ENCODE measurements around the gene RTN4RL2. TPM values are rescaled to one million over a fixed set of nuclear protein-coding genes. Genes with fewer than 3 reads are reported as not detected.

Gene RTN4RL2
- total and polyA plus RNA-seq, 2 donors (not counting 3 experiments of a cell fraction or from before 2014, with no cell fraction given) = 0.35 to 1.3 TPM

DNA sequence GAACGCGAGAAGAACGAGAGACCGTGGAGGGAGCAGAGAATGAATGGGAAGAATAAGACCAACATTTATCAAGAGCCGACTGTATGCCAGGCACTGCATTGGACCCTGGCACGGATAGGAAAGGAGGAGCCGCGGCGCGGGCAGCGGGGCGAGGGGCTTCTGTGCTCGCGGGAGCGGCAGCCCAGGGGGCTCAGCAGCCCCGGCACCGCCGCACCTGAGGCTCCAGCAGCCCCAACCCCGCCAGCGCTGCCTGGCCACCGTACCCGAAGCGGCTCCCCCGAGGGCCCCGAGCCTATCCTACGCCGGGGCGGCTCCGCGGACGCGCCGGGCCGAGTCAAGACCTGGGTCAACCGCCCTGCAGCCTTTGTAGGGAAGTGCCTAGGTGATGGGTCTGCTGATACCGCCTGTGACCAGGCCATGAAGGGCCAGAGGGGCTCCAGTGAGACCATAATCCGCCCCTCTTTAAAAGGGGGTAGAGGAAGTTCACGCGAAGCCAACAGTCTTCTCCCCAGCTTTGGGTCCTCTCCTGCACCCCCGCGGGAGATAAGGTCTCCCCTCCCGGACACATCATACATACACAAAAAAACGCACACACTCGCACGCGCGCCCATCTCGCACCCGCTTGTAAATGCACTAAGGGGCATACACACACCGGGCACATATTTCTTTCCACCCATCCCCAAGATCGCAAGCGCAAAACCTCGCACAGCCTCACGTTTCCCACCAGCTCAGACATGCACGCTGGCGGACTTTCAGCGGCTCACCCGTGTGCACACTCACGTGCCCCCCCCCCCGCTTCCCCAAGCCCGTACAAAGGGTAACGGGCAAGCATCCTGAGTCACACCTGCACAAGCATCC, 935 bp upstream of the RTN4RL2 start:
- intact Hi-C loops (cut with micrococcal nuclease) = loop anchor here (5.0 kb wide), 1 partner anchor 52 kb away; no protein-coding TSS in a partner anchor

More for the DNA sequence above, 935 bp upstream of the RTN4RL2 start:
- TF ChIP-seq, protein P1, sequence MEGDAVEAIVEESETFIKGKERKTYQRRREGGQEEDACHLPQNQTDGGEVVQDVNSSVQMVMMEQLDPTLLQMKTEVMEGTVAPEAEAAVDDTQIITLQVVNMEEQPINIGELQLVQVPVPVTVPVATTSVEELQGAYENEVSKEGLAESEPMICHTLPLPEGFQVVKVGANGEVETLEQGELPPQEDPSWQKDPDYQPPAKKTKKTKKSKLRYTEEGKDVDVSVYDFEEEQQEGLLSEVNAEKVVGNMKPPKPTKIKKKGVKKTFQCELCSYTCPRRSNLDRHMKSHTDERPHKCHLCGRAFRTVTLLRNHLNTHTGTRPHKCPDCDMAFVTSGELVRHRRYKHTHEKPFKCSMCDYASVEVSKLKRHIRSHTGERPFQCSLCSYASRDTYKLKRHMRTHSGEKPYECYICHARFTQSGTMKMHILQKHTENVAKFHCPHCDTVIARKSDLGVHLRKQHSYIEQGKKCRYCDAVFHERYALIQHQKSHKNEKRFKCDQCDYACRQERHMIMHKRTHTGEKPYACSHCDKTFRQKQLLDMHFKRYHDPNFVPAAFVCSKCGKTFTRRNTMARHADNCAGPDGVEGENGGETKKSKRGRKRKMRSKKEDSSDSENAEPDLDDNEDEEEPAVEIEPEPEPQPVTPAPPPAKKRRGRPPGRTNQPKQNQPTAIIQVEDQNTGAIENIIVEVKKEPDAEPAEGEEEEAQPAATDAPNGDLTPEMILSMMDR (IDR thresholded peaks at IDR 0.05; ENCODE audit: extremely low read depth in 1 of 2, insufficient read depth in 1 of 2, low read depth in 1 of 2, low read length in 2 of 2) = no peak
- peak; percentile 97 for TF ChIP-seq EZH2 (IDR thresholded peaks at IDR 0.05; ENCODE audit: borderline replicate concordance, low read depth, low read length, severe bottlenecking)
- H3K27me3 ChIP-seq (ENCODE audit: control insufficient read depth in 2 of 2, insufficient read depth in 2 of 2, low read length in 2 of 2) = peaks cover 34 to 39% of the 10 kb centered on the region in 2 experiments
- H3K4me3 ChIP-seq (replicated peaks in 1 of 3; ENCODE audit: insufficient read depth in 1 of 3, low read depth in 1 of 3, low read length in 3 of 3) = no peak overlapping the region
- FAIRE-seq = peak; percentile 12
- no TSS peak for BruUV-seq (replicated peaks)
- ChIA-PET POLR2A (interaction anchor here (0.5 to 0.7 kb wide), 2 partner anchors 149 to 182 kb away, joined by 3 to 4 read pairs; no protein-coding TSS in a partner anchor), CTCF (interaction anchor here (0.6 to 5.6 kb wide), 53 partner anchors 8 to 1065 kb away, joined by 3 to 152 read pairs (median 6); partner anchors contain the start of genes SLC43A1, SLC43A3 and TIMM10)
- no peaks in the 10 kb centered on the region for H4K20me1 ChIP-seq (replicated peaks; ENCODE audit: control insufficient read depth, extremely low read depth, insufficient read depth, low read length)
- no peaks in the 10 kb centered on the region for H3K36me3 ChIP-seq (ENCODE audit: control insufficient read depth in 2 of 2, extremely low read depth in 1 of 2, insufficient read depth in 2 of 2, low read length in 2 of 2)
- H3K79me2 ChIP-seq (ENCODE audit: control insufficient read depth, insufficient read depth, low read length) = no peaks in the 10 kb centered on the region
- peaks cover 14% of the 10 kb centered on the region for H3K4me1 ChIP-seq (ENCODE audit: control insufficient read depth, extremely low read depth, insufficient read depth, low read length)
- no peak overlapping the region for H3K27ac ChIP-seq (ENCODE audit: insufficient read depth, low read depth, low read length)
- H3K4me2 ChIP-seq (ENCODE audit: insufficient read depth, low read length) = peak overlapping the region; percentile 45
- H3K9me3 ChIP-seq (replicated peaks; ENCODE audit: control insufficient read depth, insufficient read depth, low read length) = no peaks in the 10 kb centered on the region
- dilution Hi-C loops (cut with MboI; ENCODE audit: extremely low pct_ligation_motif_present, low sequenced_read_pairs) = no loop called here
- DNase-seq (ENCODE audit: low read depth, low spot score) = no peak
- H2AFZ ChIP-seq (ENCODE audit: low read depth, low read length) = no peak overlapping the region
- no peaks in the 10 kb centered on the region for H3K9me1 ChIP-seq (replicated peaks; ENCODE audit: control insufficient read depth, extremely low read depth, insufficient read depth, low read length)
- H3K9ac ChIP-seq (replicated peaks; ENCODE audit: extremely low read depth, insufficient read depth, low read length) = no peak overlapping the region

Measured in endothelial cell of umbilical vein (primary cell).